Vagina (tissue), 2 donors: ENCODE results near the gene JAK1. TPM values are rescaled to one million over a fixed set of nuclear protein-coding genes. Genes with fewer than 3 reads are reported as not detected.

Source experiments
- DNase-seq, 2 donors: peaks; one replicate each; pipeline ENCODE4 v3.0.0-alpha.2; 2017; ENCODE audit errors: extremely low spot score in 2 of 2
- H3K27ac ChIP-seq: fragments of 200-600 bp; sonication (generic); one replicate; pipeline ENCODE4 v1.5.1; 2019
- H3K27me3 ChIP-seq: fragments of 200-600 bp; sonication (generic); one replicate; pipeline ENCODE4 v1.5.1; 2019
- H3K36me3 ChIP-seq, 2 donors: fragments of 200-600 bp; sonication (generic); one replicate each; pipeline ENCODE4 v1.5.1; 2017 to 2019
- H3K4me1 ChIP-seq: fragments of 200-600 bp; sonication (generic); one replicate; pipeline ENCODE4 v1.5.1; 2019
- H3K4me3 ChIP-seq, 2 donors: fragments of 200-600 bp; sonication (generic); 1 replicate in 1 of 2; 2 replicates in 1 of 2; pipeline ENCODE4 v1.5.1; 2016 to 2019
- H3K9me3 ChIP-seq: fragments of 200-600 bp; sonication (generic); one replicate; pipeline ENCODE4 v1.5.1; 2019
- CTCF ChIP-seq, 3 experiments: fragments of 450-650 bp in 2 of 3; fragments of 200-600 bp in 1 of 3; sonication (generic) in 1 of 3; IDR thresholded peaks; one replicate each; pipeline ENCODE4 v1.5.1; 2017 to 2019; ENCODE audit warnings: antibody characterized with exemption in 3 of 3, mild to moderate bottlenecking in 2 of 3, moderate library complexity in 2 of 3
- POLR2A ChIP-seq, 2 donors: fragments of 450-650 bp; IDR thresholded peaks; one replicate each; pipeline ENCODE4 v1.6.1; 2017; ENCODE audit warnings: antibody characterized with exemption in 2 of 2, mild to moderate bottlenecking in 2 of 2, moderate library complexity in 2 of 2
- POLR2AphosphoS5 ChIP-seq, 2 donors: sonication (generic); formaldehyde crosslinking; IDR thresholded peaks; one replicate each; pipeline ENCODE4 v1.9.0; 2017; ENCODE audit warnings: antibody characterized with exemption in 2 of 2, mild to moderate bottlenecking in 2 of 2, low read depth in 1 of 2; ENCODE audit not compliant: insufficient read depth in 1 of 2
- intact Hi-C: fragments of 100-400 bp; cut with DNase I; formaldehyde crosslinking; loops from one replicate; pipeline ENCODE4 v1.15.1; 2023
- total RNA-seq: library from RNA; depleted of rRNA; stranded (reverse); fragments of >200 nt; gene quantifications from one replicate; pipeline ENCODE4 v1.2.3, GENCODE V29; 2016

The JAK1 gene
- 93.3 TPM for total RNA-seq

GRCh38 chr1:64966158-64966971, at the start of gene JAK1:
TSS of gene JAK1 (minus strand) at chr1:64966549. CDS start at chr1:64886264, 80,285 bp downstream.
- Histone ChIP-seq H3K4me1 (peaks cover 39% of the 10 kb centered on the region), H3K4me3 (peak within 1 kb of the TSS; percentile 94 to 99), H3K9me3 (no peaks in the 10 kb centered on the region), H3K27me3 (no peaks in the 10 kb centered on the region), H3K27ac (peak within 1 kb of the TSS; percentile 98), H3K36me3 (no peaks in the 10 kb centered on the region)
- no peak for DNase-seq
- intact Hi-C loops = no loop called here
- TF ChIP-seq CTCF (IDR thresholded peaks at IDR 0.05) (no peak), POLR2AphosphoS5 (IDR thresholded peaks at IDR 0.05; ENCODE audit: insufficient read depth in 1 of 2, low read depth in 1 of 2) (peak in 1 of 2 donors; percentile 33), POLR2A (IDR thresholded peaks at IDR 0.05) (peak in 1 of 2 donors; percentile 88)

GRCh38 chr1:65014321-65014720, 48.0 kb upstream of the JAK1 start:
- Histone ChIP-seq H3K4me3 (no peak overlapping the region), H3K4me1 (no peaks in the 10 kb centered on the region), H3K27ac (no peak overlapping the region), H3K27me3 (no peaks in the 10 kb centered on the region), H3K9me3 (no peaks in the 10 kb centered on the region), H3K36me3 (no peaks in the 10 kb centered on the region)
- no peak for DNase-seq
- intact Hi-C loops = no loop called here
- TF ChIP-seq POLR2AphosphoS5 (IDR thresholded peaks at IDR 0.05; ENCODE audit: insufficient read depth in 1 of 2, low read depth in 1 of 2) = no peak
- no peak for TF ChIP-seq POLR2A (IDR thresholded peaks at IDR 0.05)
- TF ChIP-seq CTCF (IDR thresholded peaks at IDR 0.05) = no peak

GRCh38 chr1:65011983-65012382, 45.6 kb upstream of the JAK1 start:
- no peaks in the 10 kb centered on the region for H3K36me3 ChIP-seq
- DNase-seq = no peak
- H3K9me3 ChIP-seq = no peaks in the 10 kb centered on the region
- no peaks in the 10 kb centered on the region for H3K4me1 ChIP-seq
- H3K4me3 ChIP-seq = no peak overlapping the region
- no peaks in the 10 kb centered on the region for H3K27me3 ChIP-seq
- intact Hi-C loops = no loop called here
- H3K27ac ChIP-seq = no peak overlapping the region
- no peak for TF ChIP-seq POLR2A (IDR thresholded peaks at IDR 0.05)
- TF ChIP-seq POLR2AphosphoS5 (IDR thresholded peaks at IDR 0.05; ENCODE audit: insufficient read depth in 1 of 2, low read depth in 1 of 2) = no peak
- no peak for TF ChIP-seq CTCF (IDR thresholded peaks at IDR 0.05)

- no peak for DNase-seq
- no peak overlapping the region for H3K27ac ChIP-seq
- H3K4me1 ChIP-seq = no peaks in the 10 kb centered on the region
- no peaks in the 10 kb centered on the region for H3K9me3 ChIP-seq
- no peaks in the 10 kb centered on the region for H3K27me3 ChIP-seq
- intact Hi-C loops = no loop called here
- H3K36me3 ChIP-seq = no peaks in the 10 kb centered on the region
- H3K4me3 ChIP-seq = no peak overlapping the region
- TF ChIP-seq POLR2A (IDR thresholded peaks at IDR 0.05) (no peak), CTCF (IDR thresholded peaks at IDR 0.05) (no peak), POLR2AphosphoS5 (IDR thresholded peaks at IDR 0.05; ENCODE audit: insufficient read depth in 1 of 2, low read depth in 1 of 2) (no peak)
Measured at GRCh38 chr1:65009724-65010420, 43.5 kb upstream of the JAK1 start.

GRCh38 chr1:65009176-65009575, 42.8 kb upstream of the JAK1 start:
- H3K4me3 ChIP-seq = no peak overlapping the region
- no peaks in the 10 kb centered on the region for H3K9me3 ChIP-seq
- no peaks in the 10 kb centered on the region for H3K27me3 ChIP-seq
- H3K4me1 ChIP-seq = no peaks in the 10 kb centered on the region
- intact Hi-C loops = no loop called here
- TF ChIP-seq POLR2AphosphoS5 (IDR thresholded peaks at IDR 0.05; ENCODE audit: insufficient read depth in 1 of 2, low read depth in 1 of 2) (no peak), CTCF (IDR thresholded peaks at IDR 0.05) (no peak), POLR2A (IDR thresholded peaks at IDR 0.05) (no peak)
- no peaks in the 10 kb centered on the region for H3K36me3 ChIP-seq
- no peak overlapping the region for H3K27ac ChIP-seq
- DNase-seq = no peak
